Heart left ventricle (tissue), 16 donors: ENCODE measurements around the gene CBFA2T3. TPM values are rescaled to one million over a fixed set of nuclear protein-coding genes. Genes with fewer than 3 reads are reported as not detected.

Source experiments
- ATAC-seq, 4 donors: fragments of 200-7000 bp; cut with Tn5 transposase; one replicate each; pipeline ENCODE4 v1.9.1; 2020 to 2022; ENCODE audit warnings: moderate library complexity in 4 of 4, mild to moderate bottlenecking in 3 of 4, moderate number of reproducible peaks in 1 of 4
- DNase-seq, 5 donors: peaks; one replicate each; pipeline ENCODE4 v3.0.0-alpha.2; 2020
- H3K27ac ChIP-seq, 12 donors: fragments of 200-600 bp; sonication (generic) in 4 of 12; one replicate each; pipeline versions ENCODE4 v1.5.0 to v1.8.0; 2016 to 2022; ENCODE audit warnings: mild to moderate bottlenecking in 2 of 12
- H3K27me3 ChIP-seq, 9 donors: fragments of 200-600 bp; sonication (generic) in 2 of 9; one replicate each; pipeline versions ENCODE4 v1.5.1 to v1.8.0; 2016 to 2022; ENCODE audit warnings: mild to moderate bottlenecking in 3 of 9
- H3K36me3 ChIP-seq, 9 donors: fragments of 200-600 bp; sonication (generic) in 2 of 9; one replicate each; pipeline versions ENCODE4 v1.5.0 to v1.8.0; 2018 to 2022; ENCODE audit warnings: mild to moderate bottlenecking in 2 of 9
- H3K4me1 ChIP-seq, 12 donors: fragments of 200-600 bp; sonication (generic) in 4 of 12; one replicate each; pipeline versions ENCODE4 v1.5.0 to v1.8.0; 2016 to 2022; ENCODE audit warnings: mild to moderate bottlenecking in 3 of 12
- H3K4me3 ChIP-seq, 12 donors: fragments of 200-600 bp; sonication (generic) in 4 of 12; one replicate each; pipeline versions ENCODE4 v1.5.0 to v1.8.0; 2017 to 2022; ENCODE audit warnings: mild to moderate bottlenecking in 9 of 12, moderate library complexity in 4 of 12
- H3K9me3 ChIP-seq, 12 donors: fragments of 200-600 bp; sonication (generic) in 4 of 12; one replicate each; pipeline versions ENCODE4 v1.5.0 to v1.8.0; 2016 to 2022; ENCODE audit warnings: mild to moderate bottlenecking in 1 of 12
- CTCF ChIP-seq, 12 donors: fragments of 200-600 bp; sonication (generic) in 4 of 12; IDR thresholded peaks; one replicate each; pipeline versions ENCODE4 v1.5.0 to v1.8.0; 2018 to 2022; ENCODE audit warnings: antibody characterized with exemption in 12 of 12, mild to moderate bottlenecking in 5 of 12
- POLR2A ChIP-seq, 2 donors: fragments of 450-650 bp; IDR thresholded peaks; one replicate each; pipeline ENCODE4 v1.6.1; 2017; ENCODE audit warnings: antibody characterized with exemption in 2 of 2, mild to moderate bottlenecking in 2 of 2, moderate library complexity in 2 of 2
- WGBS, 4 donors: extraction: QIAGEN DNeasy Blood & Tissue Kit in 2 of 4; methylation state at CpG; one replicate each; pipeline versions ENCODE4 v1.1.5 to v1.1.7; 2013 to 2018; 5-methylcytosine and 5-hydroxymethylcytosine counted together
- intact Hi-C, 10 donors: fragments of 100-400 bp; cut with DNase I; formaldehyde crosslinking; loops; one replicate each; pipeline versions ENCODE4 v1.11.1 to v1.14.2; 2022
- long read RNA-seq, 3 donors: library from polyadenylated mRNA; unstranded; transcript quantifications; one replicate each; pipeline ENCODE4 v2.0.0, GENCODE V29; 2020 to 2021
- polyA plus RNA-seq, 2 donors: library from polyadenylated mRNA; stranded (reverse); fragments of 200-250 nt; gene quantifications; one replicate each; pipeline ENCODE4 v1.2.3, GENCODE V29; 2013
- total RNA-seq, 9 donors: library from RNA; depleted of rRNA in 2 of 9; stranded (reverse); fragments of >200 nt in 2 of 9; fragmentation: NEBNext Ultra II Directional in 3 of 9; extraction: Animal tissue kit (Norgen Biotek cat#: 25700) in 3 of 9; gene quantifications; one replicate each; pipeline versions ENCODE4 v1.1.0 to v1.2.4, GENCODE V29; 2016 to 2023
- donor health status: ischemic (EF 13 %, LVEDD 7.1; RV severe dilation, severe dysfunction).
- donor health status: healthy with polysubstance abuse.
- donor health status: DM: no; HTN: yes; CAD: no.
- donor health status: DM: no; HTN: no; CAD: no.
- donor health status: ischemic (EF 25% LVEDD 6.9; RV normal size, moderate dysfunction).
- donor health status: ischemic (EF 25% LVEDD 5.7; RV mildly dilated, moderate dysfunction).
- donor health status: healthy.
- donor health status: DM: yes; HTN: yes; CAD: no.
- donor health status: ischemic (EF 35%, LVEDD 5.7; RV mildly dilated, moderate dysfunction).
- donor health status: nonischemic (EF 11% LVEDD 7.7; RV severe dilation, severe dysfunction).
- donor health status: DM: yes; HTN: yes; CAD: no.
- donor health status: PGD.
- donor health status: ischemic (EF 29% LVEDD 5.4; RV normal size, mild dysfunction).
- donor health status: nonischemic (EF 23%, LVEDD 6.1; RV moderate dilation, normal function).

Gene CBFA2T3
- total RNA-seq: 10 to 100 TPM in 2 of 9 donors, 1 to 10 TPM in 7; 5.0 to 12.0 (median 5.8) TPM
- polyA plus RNA-seq: 10 to 100 TPM in 1 of 2 donors, 1 to 10 TPM in 1; 5.5 to 11.1 TPM
- long read RNA-seq, donor 1, partial matches to known transcripts: 1 of 8 reads
- long read RNA-seq, donor 1, other reads (novel, unspliced or antisense): 7 of 8 reads
- long read RNA-seq, donor 2, partial matches to known transcripts: 9 of 10 reads
- long read RNA-seq, donor 2, other reads (novel, unspliced or antisense): 1 of 10 reads
- long read RNA-seq, donor 3, partial matches to known transcripts: 2 of 7 reads
- long read RNA-seq, donor 3, other reads (novel, unspliced or antisense): 5 of 7 reads

- no peaks in the 10 kb centered on the region for H3K9me3 ChIP-seq
- H3K36me3 ChIP-seq: no peaks in the 10 kb centered on the region
- intact Hi-C loops: loop anchor here in 1 of 10 donors (2.0 kb wide), 1 partner anchor 66 kb away; no protein-coding TSS in a partner anchor
- H3K4me1 ChIP-seq: peaks cover 0 to 40% (median 13%) of the 10 kb centered on the region in 12 donors
- TF ChIP-seq CTCF (IDR thresholded peaks at IDR 0.05) (no peak), POLR2A (IDR thresholded peaks at IDR 0.05) (peak in 1 of 2 donors; percentile 20)
- 43 to 48% (median 47%) methylated on average over 12 to 32 of the region's 32 CpGs for WGBS, 4 donors
- ATAC-seq: peak; percentile 55 to 94 (median 90)
- H3K27ac ChIP-seq: peak within 1 kb of the TSS in 3 of 12 donors; percentile 24 to 38 (median 32)
- H3K4me3 ChIP-seq: peak within 1 kb of the TSS in 10 of 12 donors; percentile 2 to 55 (median 29)
- peaks cover 0 to 44% (median 7%) of the 10 kb centered on the region in 9 donors for H3K27me3 ChIP-seq
- peak; percentile 83 to 91 (median 85) for DNase-seq
Observed at GRCh38 chr16:88977018-88977811, at the start of gene CBFA2T3. Gene CBFA2T3 (minus strand): TSS chr16:88977207. CDS start chr16:88976807, 400 bp downstream.

GRCh38 chr16:89026121-89026612 lies 49.2 kb upstream of the CBFA2T3 start:
- Histone ChIP-seq H3K27ac (no peak overlapping the region), H3K4me1 (no peaks in the 10 kb centered on the region), H3K9me3 (peaks cover 0 to 22% (median 12%) of the 10 kb centered on the region in 12 donors), H3K36me3 (no peaks in the 10 kb centered on the region), H3K27me3 (peaks cover 0 to 39% (median 5%) of the 10 kb centered on the region in 9 donors), H3K4me3 (no peak overlapping the region)
- intact Hi-C loops: no loop called here
- no peak for TF ChIP-seq CTCF (IDR thresholded peaks at IDR 0.05)
- TF ChIP-seq POLR2A (IDR thresholded peaks at IDR 0.05): no peak
- no peak for ATAC-seq
- no peak for DNase-seq
- WGBS, 4 donors: 61 to 81% (median 72%) methylated on average over 5 of the region's 5 CpGs

- intact Hi-C loops: no loop called here
- Histone ChIP-seq H3K4me1 (no peaks in the 10 kb centered on the region), H3K27ac (no peak overlapping the region), H3K9me3 (peaks cover 0 to 18% (median 12%) of the 10 kb centered on the region in 12 donors), H3K4me3 (no peak overlapping the region), H3K27me3 (peaks cover 0 to 45% (median 5%) of the 10 kb centered on the region in 9 donors), H3K36me3 (no peaks in the 10 kb centered on the region)
- WGBS, 4 donors: 85 to 93% (median 89%) methylated on average over 4 of the region's 4 CpGs
- ATAC-seq: no peak
- DNase-seq: no peak
- TF ChIP-seq CTCF (IDR thresholded peaks at IDR 0.05): no peak
- TF ChIP-seq POLR2A (IDR thresholded peaks at IDR 0.05): no peak
Observed at GRCh38 chr16:89025636-89026035, 48.6 kb upstream of the CBFA2T3 start.
